HG03520 (cell line): Measurements from ENCODE around the gene ZNF48.
"Not testable (repeated sequence)": the region's sequence is repeated elsewhere in the genome, so short reads cannot be mapped to it uniquely, and the experiment has no call there.

Experiments
- ATAC-seq: cut with Tn5 transposase; IDR thresholded peaks from one replicate; pipeline ENCODE4 v1.9.1; 2021; ENCODE audit warnings: mild to moderate bottlenecking, moderate library complexity; ENCODE audit not compliant: unreplicated experiment

The ZNF48 gene

DNA sequence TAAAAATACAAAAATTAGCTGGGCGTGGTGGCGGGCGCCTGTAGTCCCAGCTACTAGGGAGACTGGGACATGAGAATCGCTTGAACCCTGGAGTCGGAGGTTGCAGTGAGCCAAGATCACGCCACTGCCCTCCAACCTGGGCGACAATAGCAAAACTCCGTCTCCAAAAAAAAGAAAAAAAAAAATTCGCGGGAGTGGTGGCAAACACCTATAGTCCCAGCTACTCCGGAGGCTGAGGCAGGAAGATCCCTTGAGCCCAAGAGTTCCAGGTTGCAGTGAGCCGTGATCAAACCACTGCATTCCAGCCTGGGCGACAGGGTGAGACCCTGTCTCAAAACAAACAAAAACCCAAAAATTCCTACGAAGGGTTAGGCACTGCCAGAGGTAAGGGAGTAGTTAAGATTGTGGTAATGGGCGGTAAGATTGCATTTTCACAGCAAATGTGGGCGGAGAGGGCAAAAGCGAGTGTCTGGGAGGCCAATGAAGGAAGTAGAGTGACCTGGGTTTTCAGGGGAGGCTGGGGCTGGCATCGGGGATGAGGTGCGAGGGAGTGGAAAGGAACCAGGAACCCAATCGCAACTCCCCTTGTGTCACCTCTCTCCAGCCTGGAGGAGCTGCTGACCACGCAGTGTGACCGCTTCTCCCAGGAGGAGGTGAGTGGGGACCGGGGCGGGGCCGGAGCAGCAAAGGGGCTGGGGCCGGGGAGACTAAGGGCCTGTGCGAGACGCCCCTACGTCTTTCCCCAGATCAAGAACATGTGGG lies 18.0 kb upstream of the ZNF48 start:
- no peak for ATAC-seq

DNA sequence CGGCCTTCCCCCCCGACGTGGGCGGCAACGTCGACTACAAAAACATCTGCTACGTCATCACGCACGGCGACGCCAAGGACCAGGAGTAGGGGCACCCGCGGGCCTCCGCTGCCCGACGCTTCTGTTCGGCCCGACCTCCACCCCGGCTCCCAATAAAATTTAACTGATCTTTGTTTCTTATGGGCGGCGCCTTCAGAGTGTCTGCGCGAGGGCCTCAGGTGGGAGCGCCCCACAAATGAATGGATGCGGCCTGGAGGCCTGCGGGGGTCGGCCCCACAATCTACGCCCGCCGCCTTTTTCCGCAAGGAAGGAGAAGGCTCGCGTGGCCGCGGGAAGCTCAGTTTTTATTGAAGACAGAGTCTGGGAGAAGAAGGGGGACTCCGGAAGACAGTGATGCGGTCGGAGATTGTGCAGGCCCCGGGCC lies 17.4 kb upstream of the ZNF48 start:
- peak; percentile 10 for ATAC-seq

DNA sequence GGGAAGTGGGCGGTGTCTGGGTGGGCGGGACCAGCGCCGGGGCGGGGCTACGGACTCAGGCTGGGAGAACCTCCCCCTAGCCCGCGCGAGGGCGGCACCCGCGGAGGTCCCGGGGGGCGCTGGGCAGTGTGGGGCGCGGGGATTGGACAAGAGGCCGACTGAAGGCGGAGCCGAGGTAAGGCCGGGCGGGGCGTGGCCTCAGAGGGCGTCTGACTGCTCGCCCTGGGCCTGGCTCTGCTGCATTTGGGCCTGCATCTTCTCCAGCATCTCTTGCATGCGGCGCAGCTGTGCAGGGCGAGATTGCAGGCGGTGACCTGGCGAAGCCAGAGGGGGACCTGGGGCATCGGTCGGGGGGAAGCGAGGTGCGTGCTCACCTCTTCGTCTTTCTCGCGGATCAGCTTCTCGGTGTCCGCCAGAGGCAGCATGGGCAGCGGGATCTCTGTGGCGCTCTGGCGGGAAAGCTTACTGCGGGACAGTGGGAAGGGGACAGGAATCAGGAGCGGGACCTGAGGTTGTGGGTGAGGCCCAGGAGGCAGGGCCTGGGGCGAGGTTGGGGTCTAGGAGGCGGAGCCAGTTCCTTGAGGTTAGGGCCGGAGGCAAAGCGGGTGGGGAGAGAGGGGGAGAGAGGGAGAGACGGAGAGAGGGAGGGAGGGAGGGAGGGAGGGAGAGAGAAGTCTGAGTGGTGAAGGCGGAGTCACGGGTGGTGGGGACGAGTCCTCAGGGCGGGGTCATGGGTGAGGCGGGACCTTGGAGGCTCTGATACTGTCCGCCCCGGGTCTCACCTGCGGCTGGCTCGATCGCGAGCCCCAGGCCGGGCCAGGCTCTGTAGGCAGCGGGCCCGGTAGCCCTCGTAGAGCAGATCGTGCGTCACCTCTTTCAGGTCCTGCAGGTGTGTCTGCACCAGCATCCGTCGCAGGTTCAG lies 16.7 kb upstream of the ZNF48 start:
- peak; percentile 82 for ATAC-seq

DNA sequence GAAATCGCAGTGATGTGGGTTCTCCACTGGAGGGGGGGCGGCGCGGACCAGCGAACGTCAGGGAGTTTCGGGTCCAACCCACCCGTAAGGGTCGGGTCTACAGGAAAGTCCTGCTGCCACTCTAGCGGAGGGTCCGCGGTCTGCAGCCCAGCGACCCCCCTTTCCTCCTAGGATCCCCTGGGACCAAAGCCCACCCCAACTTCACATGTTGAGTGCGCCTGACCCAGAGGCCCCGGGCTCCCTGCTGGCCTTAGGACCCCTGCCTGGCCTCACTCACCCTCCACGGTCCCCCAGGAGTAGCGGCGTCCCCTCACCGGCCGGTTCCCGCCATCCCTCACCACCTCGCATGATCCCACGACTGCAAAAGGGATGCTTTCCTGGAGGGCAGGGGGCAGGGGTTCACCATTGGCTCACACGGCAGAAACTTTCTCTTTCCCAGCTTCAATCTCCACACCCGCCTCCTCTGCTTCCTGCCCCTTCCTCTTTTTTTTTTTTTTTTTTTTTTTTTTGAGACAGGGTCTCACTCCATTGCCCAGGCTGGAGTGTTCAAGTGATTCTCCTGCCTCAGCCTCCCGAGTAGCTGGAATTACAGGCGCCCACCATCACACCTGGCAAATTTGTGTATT lies 15.9 kb upstream of the ZNF48 start:
- no peak for ATAC-seq

DNA sequence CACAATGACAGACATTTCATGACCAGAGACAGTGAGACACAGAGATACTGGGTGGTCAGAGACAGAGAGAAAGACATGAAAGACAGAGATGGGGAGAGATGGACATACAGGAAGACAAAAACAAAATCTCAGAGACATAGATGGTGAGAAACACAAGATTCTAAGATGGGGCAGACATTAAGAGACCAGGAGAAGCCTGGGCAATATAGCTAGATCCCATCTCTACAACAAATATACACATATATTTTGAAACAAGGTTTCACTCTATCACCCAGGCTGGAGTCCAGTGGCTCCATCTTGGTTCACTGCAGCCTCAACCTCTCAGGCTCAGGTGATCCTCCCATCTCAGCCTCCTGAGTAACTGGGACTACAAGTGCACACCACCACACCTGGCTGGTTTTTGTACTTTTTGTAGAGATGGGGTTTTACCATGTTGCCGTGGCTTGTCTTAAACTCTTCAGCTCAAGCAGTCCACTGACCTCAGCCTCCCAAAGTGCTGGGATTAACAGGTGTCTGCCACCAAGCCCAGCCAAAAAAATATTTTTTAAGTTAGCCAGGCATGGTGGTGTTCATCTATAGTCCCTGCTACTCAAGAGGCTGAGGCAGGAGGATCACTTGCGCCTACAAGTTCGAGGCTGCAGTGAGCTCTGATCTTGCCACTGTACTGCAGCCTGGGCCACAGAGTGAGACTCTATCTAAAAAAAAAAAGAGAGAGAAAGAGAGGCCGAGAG lies 15.0 kb upstream of the ZNF48 start:
- ATAC-seq, result no peak

DNA sequence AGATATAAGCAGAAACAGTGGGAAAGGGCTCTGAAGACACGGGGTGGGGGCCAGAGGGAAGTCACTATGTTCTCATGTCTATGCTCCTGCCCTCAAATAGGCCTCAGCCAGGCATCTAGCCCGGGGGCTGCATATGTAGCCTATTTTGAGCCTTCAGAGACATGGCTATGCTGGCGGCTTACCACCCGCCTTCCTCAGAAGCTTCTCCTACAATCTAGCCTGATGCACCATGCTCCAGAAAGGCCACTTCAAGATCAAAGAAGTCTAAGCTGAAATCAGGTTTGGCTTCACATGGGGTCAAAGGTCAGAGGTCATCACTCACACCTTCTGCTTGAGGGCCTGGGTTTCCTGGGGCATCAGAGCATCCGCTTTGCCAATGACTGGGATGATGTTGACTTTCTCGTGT lies 14.4 kb upstream of the ZNF48 start:
- ATAC-seq, result no peak

DNA sequence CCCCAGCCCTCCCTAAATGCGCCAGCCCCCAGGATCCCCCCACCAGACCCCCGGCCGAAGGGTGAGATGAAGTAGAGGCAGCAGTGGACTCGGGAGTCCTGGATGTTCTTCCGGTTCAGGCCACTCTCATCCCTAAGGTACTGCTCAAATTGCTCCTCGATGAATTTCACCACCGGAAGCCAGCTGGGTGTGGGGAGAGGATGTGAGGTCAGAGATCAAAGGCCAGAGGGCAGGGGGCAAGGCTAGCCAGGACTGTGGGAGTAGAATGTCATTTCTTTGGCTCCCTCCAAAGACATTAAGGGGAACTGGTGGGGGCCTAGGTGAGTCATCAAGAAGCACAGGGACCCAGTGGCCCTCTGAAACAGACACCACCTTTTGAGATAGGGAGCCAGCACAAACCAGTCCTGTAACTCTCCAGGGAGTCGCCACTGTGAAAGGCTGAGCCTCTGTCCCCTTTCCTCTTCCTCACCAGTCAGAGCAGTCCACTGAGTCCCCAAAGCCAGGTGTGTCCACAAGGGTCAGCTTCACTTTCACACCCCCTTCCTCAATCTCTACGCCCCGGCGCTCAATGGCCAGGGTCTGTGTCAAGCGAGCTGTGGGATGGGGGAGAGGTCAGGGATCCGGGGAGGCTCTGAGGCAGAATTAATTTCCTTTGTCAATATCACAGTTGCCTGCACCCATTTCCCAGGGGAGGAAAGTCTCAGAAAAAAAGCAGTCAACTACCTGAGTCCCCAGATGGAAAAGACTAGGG lies 13.8 kb upstream of the ZNF48 start:
- ATAC-seq, result no peak

DNA sequence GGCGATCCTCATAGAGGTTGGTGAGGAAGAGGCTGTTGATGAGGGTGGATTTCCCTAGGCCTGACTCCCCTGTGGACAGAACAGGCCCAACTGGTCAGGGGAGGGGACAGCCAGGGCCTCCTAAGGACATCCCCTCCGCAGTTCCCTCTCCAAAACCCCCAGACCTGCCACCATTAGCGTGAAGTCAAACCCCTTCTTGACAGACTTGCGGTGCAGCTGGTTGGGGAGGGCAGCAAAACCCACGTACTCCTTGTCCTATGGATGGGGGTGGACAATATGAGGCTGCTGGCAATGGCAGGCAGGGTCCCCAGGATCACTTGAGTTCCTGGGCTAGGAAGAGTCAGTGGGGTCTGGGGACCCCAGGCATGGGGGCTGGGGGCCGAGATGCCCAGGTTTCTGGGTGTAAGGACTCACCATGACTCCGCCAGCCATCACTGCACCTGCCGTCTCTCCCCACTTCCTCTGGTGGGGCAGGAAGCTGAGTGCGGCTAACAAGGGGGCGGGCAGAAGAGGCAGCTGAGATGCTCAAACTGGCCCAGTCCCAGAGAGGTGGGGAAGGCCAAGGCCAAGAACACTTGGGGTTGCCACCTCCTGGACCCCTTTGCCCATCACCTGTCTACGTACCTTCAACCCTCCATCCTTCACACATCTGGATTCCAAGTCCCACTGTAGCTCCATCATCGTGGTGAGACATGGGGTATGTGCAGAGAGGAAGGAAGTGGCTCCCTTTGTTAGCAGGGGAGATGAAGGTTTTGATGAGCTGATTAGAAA lies 12.9 kb upstream of the ZNF48 start, which contains the start of gene SEPTIN1:
TSS of gene SEPTIN1 (minus strand) at position 451 of the 771 bp plus-strand sequence. CDS start at position 432, 19 bp downstream.
- no peak for ATAC-seq

DNA sequence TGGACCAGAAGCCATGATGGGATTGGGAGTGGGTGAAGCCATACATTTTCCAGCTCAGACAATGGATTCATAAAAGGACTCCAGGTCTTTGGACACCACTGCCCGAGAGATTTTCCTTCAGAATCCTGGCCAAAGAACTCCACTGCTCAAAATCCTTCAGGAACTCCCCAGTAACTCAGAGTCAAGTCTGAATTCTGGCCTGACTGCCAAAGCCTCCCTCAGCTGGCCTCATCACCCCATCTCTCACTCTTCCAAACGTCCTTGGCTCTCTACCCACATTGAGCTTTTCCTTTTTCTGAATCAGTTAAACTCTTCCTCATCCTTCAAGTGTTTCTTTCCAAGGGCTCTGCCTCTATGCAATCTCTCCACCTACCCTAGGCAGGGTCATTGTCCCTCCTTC lies 11.7 kb upstream of the ZNF48 start:
- no peak for ATAC-seq

DNA sequence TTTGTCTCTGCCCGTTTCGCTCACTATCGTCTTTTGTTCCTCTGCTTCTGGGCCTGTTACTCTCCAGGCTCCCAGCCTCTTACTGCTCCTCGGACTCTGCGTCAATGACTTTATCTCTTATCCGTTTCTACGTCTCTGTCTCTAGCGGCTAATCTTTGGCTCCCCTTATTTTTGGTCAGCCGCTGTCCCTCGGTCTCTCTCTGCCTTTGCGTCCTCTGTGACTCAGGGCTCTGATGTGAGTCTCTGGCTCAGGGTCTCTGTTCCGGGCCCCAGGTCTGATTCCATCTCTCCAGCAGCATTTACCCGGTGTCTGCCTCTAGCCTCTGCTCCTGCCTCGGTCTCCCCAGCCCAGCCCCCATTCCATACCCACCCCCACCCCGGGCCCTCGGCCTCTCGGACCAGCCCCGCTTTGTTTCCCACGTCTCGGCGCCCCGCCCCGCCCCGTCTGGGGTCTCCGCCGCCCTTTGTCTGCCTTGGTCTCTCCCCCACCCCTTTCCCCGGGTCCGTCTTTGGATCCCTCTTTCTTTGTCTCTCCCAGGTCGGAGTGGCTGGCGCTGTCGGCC lies 547 bp upstream of the ZNF48 start:
- no peak for ATAC-seq

DNA sequence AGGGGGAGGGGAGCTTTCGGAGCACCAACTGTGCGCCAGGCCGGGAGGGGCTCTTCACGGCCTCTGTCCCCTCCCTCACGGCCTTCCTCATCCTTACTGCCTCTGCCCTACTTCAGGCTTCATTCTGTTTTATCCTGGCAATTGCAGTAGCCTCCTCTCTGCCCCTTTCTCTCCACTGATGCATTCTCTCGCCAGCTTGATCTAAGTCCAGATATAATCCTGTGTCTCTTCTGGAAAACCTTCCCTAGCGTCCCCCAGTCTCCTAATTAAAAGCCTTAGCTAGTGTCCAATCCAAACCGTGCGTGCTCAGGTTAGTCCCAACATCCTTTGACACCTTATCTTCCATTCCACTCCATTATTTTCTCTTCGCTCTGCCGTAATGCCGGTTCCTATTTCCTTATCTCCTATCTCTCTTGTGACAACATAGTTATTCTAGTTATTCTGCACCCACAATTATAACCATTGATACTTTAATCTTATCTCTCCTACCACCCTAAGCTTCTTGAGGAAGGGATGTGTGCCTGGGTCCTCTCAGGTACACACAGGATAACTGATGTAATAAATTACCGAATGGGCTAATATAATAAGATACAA lies 869 bp downstream of the ZNF48 start:
- no peak for ATAC-seq

DNA sequence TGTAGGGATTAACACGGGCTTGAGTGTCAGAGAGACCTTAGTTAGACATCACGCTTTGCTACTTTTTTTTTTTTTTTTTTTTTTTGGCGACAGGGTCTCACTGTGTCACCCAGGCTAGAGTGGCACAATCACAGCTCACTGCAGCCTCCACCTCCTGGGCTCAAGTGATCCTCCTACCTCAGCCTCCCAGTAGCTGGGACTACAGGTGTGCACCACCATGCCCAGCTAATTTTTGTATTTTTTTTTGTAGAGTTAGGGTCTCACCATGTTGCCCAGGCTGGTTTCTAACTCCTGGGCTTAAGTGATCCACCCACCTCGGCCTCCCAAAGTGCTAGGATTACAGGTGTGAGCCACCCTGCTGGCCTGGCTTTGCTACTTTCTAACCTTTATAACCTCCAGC lies 1.4 kb downstream of the ZNF48 start:
- not testable (repeated sequence) for ATAC-seq

DNA sequence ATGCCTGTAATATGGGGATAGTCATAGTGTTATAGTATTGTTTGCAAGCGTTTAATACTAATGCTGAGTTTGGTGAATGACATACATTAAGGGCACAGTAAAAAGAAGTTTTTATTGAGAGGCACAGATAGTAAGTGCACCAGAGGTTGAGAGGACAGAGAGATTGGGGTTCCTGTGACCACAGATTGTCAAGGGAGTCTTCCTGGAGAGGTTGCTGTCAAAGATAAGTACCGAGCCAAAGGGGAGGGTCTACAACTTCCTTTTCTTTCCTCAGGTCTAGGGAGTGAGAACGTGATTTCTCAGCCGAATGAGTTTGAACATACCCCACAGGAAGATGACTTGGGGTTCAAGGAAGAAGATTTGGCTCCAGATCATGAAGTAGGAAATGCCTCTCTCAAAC lies 1.8 kb downstream of the ZNF48 start:
- ATAC-seq, result no peak

DNA sequence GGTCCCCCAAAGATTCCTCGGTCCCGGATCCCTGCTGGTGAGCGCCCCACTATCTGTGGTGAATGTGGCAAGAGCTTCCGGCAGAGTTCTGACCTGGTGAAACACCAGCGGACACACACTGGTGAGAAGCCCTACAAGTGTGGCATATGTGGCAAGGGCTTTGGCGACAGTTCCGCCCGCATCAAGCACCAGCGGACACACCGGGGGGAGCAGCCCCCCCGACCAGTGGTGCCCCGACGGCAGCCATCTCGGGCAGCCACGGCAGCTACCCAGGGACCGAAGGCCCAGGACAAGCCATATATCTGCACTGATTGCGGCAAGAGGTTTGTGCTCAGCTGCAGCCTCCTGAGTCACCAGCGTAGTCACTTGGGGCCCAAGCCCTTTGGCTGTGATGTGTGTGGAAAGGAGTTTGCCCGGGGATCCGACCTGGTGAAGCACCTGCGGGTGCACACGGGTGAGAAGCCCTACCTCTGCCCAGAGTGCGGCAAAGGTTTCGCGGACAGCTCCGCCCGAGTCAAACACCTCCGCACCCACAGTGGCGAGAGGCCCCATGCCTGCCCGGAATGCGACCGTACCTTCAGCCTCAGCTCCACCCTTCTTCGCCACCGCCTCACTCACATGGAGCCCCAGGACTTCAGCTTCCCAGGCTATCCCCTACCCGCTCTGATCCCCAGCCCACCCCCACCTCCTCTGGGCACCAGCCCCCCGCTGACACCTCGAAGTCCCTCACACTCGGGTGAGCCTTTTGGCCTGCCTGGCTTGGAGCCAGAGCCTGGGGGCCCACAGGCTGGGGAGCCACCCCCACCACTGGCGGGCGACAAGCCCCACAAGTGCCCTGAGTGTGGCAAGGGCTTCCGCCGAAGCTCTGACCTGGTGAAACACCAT lies 2.8 kb downstream of the ZNF48 start:
- ATAC-seq, result no peak

DNA sequence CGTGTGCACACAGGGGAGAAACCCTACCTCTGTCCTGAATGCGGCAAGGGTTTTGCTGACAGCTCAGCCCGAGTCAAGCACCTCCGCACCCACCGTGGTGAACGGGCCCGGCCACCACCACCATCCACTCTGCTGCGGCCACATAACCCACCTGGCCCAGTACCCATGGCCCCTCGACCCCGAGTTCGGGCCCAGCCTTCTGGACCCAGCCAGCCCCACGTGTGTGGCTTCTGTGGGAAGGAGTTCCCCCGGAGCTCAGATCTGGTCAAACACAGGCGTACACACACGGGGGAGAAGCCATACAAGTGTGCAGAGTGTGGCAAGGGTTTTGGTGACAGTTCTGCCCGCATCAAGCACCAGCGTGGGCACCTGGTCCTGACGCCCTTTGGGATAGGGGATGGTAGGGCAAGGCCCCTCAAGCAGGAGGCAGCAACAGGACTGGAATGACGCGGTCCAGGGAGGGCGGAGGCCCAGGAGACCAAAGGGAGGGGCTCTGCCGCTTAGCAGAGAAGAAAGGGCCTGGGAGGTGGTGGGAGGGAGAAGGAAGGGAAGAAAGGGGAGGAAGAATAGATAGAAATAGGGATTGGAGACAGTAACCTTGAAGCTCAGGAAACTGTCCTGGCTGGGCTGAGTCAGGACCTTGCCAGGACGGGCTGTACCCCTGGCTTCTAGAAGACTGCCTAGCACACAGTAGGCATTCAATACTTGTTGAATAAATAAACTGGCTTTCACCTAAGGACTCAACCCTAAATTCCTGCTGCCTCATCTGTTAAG lies 3.6 kb downstream of the ZNF48 start:
- no peak for ATAC-seq

DNA sequence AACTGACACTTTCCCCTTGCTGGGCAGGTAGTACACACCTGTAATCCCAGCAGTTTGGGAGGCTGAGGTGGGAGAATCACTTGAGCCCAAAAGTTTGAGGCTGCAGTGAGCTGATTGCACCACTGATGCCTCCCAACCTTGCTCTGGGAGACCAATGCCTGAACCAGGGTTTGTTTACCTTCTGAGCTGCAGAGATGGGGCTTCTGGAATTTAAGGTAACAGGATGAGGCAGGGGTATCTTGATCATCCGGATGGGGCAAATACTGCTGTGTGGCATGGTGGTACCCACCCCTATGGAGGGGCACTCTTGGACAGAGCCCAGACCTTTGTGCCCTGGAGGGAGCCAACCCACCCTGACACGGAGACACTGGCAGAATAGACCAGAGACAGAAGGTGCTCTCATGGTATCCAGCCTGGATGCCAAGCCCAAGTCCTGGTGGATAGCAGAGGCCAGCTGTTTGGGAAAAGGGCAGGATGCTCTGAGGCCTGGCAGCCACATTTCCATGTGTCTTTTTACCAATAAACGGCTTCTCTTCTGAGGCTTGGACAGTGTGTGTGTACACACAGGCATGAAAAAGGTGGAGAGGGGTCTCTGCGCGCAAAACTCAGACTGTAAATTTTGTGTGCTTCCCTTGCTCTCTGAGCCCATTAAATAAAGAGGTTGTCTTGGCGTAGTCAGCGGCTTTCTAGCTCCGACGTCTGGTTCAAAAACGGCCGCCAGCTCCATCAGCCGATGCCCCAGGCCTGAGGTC lies 4.4 kb downstream of the ZNF48 start:
- ATAC-seq, result no peak
